Trophoblast cell (in vitro differentiated cells and primary cell): ENCODE data around the gene FIBP.

Experiments
- DNase-seq, 2 donors: peaks; one replicate each; pipeline ENCODE4 v3.0.0-alpha.2; 2016
- H2AFZ ChIP-seq: 2 replicates; pipeline ENCODE4 v1.6.1; 2013; ENCODE audit warnings: low read length, moderate library complexity, mild to moderate bottlenecking; ENCODE audit not compliant: insufficient read depth, poor library complexity
- H2AK5ac ChIP-seq: 2 replicates; pipeline ENCODE4 v1.6.1; 2013; ENCODE audit warnings: mild to moderate bottlenecking, low read length
- H2BK120ac ChIP-seq: 2 replicates; pipeline ENCODE4 v1.6.1; 2013; ENCODE audit warnings: low read length, mild to moderate bottlenecking, moderate library complexity; ENCODE audit not compliant: insufficient read depth, poor library complexity
- H2BK12ac ChIP-seq: 2 replicates; pipeline ENCODE4 v1.6.1; 2013; ENCODE audit warnings: mild to moderate bottlenecking, low read length, moderate library complexity
- H2BK5ac ChIP-seq: 2 replicates; pipeline ENCODE4 v1.6.1; 2013; ENCODE audit warnings: low read length, low read depth, moderate library complexity, mild to moderate bottlenecking; ENCODE audit not compliant: poor library complexity
- H3K14ac ChIP-seq: 2 replicates; pipeline ENCODE4 v1.6.1; 2013; ENCODE audit warnings: mild to moderate bottlenecking, low read length
- H3K18ac ChIP-seq: 2 replicates; pipeline ENCODE4 v1.6.1; 2013; ENCODE audit warnings: mild to moderate bottlenecking, low read length
- H3K23ac ChIP-seq: 2 replicates; pipeline ENCODE4 v1.6.1; 2013; ENCODE audit warnings: low read length
- H3K27ac ChIP-seq: 2 replicates; pipeline ENCODE4 v1.5.1; 2013; ENCODE audit warnings: low read depth, mild to moderate bottlenecking, inconsistent platforms, low read length, moderate library complexity
- H3K27me3 ChIP-seq: 2 replicates; pipeline ENCODE4 v1.6.1; 2013; ENCODE audit warnings: inconsistent platforms, mild to moderate bottlenecking, low read length, moderate library complexity; ENCODE audit not compliant: insufficient read depth
- H3K36me3 ChIP-seq, 2 experiments: 1 replicate in 1 of 2; 2 replicates in 1 of 2; pipeline ENCODE4 v1.6.1; 2013; ENCODE audit warnings: low read length in 2 of 2, mild to moderate bottlenecking in 2 of 2, moderate library complexity in 1 of 2; ENCODE audit not compliant: insufficient read depth in 2 of 2, control insufficient read depth in 1 of 2
- H3K4ac ChIP-seq: 2 replicates; pipeline ENCODE4 v1.6.1; 2013; ENCODE audit warnings: low read depth, mild to moderate bottlenecking, low read length, moderate library complexity
- H3K4me1 ChIP-seq, 2 experiments: 1 replicate in 1 of 2; 2 replicates in 1 of 2; pipeline ENCODE4 v1.6.1; 2013; ENCODE audit warnings: low read length in 2 of 2, mild to moderate bottlenecking in 2 of 2, moderate library complexity in 1 of 2; ENCODE audit not compliant: insufficient read depth in 2 of 2, control insufficient read depth in 1 of 2
- H3K4me2 ChIP-seq: 2 replicates; pipeline ENCODE4 v1.6.1; 2013; ENCODE audit warnings: inconsistent platforms, mild to moderate bottlenecking, low read length, moderate library complexity
- H3K4me3 ChIP-seq: 2 replicates; pipeline ENCODE4 v1.5.1; 2013; ENCODE audit warnings: mild to moderate bottlenecking, low read depth, low read length, inconsistent platforms
- H3K79me1 ChIP-seq: one replicate; pipeline ENCODE4 v1.6.1; 2013; ENCODE audit warnings: low read length
- H3K79me2 ChIP-seq: 2 replicates; pipeline ENCODE4 v1.6.1; 2013; ENCODE audit warnings: low read length, mild to moderate bottlenecking; ENCODE audit not compliant: control insufficient read depth, insufficient read depth, poor library complexity
- H3K9ac ChIP-seq: 2 replicates; pipeline ENCODE4 v1.6.1; 2013; ENCODE audit warnings: mild to moderate bottlenecking, low read length
- H3K9me3 ChIP-seq: 2 replicates; pipeline ENCODE4 v1.6.1; 2013; ENCODE audit warnings: low read depth, mild to moderate bottlenecking, control low read depth, inconsistent platforms, low read length; ENCODE audit not compliant: insufficient read depth
- H4K12ac ChIP-seq: 2 replicates; pipeline ENCODE4 v1.6.1; 2013; ENCODE audit warnings: low read depth, mild to moderate bottlenecking, low read length, moderate library complexity
- H4K8ac ChIP-seq: 2 replicates; pipeline ENCODE4 v1.6.1; 2013; ENCODE audit warnings: low read depth, mild to moderate bottlenecking, low read length, moderate library complexity
- H4K91ac ChIP-seq: one replicate; pipeline ENCODE4 v1.6.1; 2013; ENCODE audit warnings: low read depth, mild to moderate bottlenecking, low read length, moderate library complexity
- whole genome bisulfite sequencing: extraction: QIAGEN DNeasy Blood & Tissue Kit; methylation state at CpG from one replicate; pipeline ENCODE4 v1.1.7; 2013; ENCODE audit warnings: missing lambda C conversion rate; ENCODE audit not compliant: insufficient read length, insufficient coverage; ENCODE audit errors: extremely low coverage; 5-methylcytosine and 5-hydroxymethylcytosine counted together

FIBP gene

DNA sequence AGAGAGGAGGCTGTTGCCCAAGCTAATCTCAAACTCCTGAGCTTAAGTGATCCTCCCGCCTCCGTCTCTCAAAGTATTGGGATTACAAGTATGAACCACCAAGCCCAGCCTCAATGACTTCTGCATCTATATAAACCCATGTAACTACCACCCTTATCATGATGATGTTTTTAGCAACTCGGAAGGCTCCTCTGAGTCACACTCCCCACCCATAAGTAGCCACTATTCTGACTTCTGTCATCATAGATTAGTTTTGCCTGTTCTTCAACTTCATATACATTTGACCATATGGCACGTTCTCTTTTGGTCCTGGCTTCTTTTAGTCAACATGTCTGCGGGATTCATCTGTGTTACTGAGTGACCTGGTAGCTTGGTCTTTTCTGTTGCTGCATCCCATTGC, 18.3 kb upstream of the FIBP start:
- H2BK12ac ChIP-seq = no peak overlapping the region
- no peak overlapping the region for H2AFZ ChIP-seq
- H3K79me2 ChIP-seq = no peaks in the 10 kb centered on the region
- no peak overlapping the region for H4K12ac ChIP-seq
- H3K27ac ChIP-seq = no peak overlapping the region
- no peak overlapping the region for H2BK120ac ChIP-seq
- no peaks in the 10 kb centered on the region for H3K9me3 ChIP-seq
- no peak overlapping the region for H3K18ac ChIP-seq
- no peak overlapping the region for H3K14ac ChIP-seq
- no peak overlapping the region for H2BK5ac ChIP-seq
- no peak overlapping the region for H4K91ac ChIP-seq
- no peak overlapping the region for H3K4me2 ChIP-seq
- H3K4ac ChIP-seq = no peak overlapping the region
- H3K4me1 ChIP-seq = peaks cover 17 to 22% of the 10 kb centered on the region in 2 experiments
- peak in 1 of 2 donors; percentile 42 for DNase-seq
- H4K8ac ChIP-seq = no peak overlapping the region
- no peak overlapping the region for H3K9ac ChIP-seq
- WGBS = no CpG with 5 or more reads among the region's 5 CpGs
- H3K36me3 ChIP-seq = no peaks in the 10 kb centered on the region
- H3K23ac ChIP-seq = no peak overlapping the region
- H2AK5ac ChIP-seq = no peak overlapping the region
- H3K79me1 ChIP-seq = peaks cover 7% of the 10 kb centered on the region
- no peak overlapping the region for H3K4me3 ChIP-seq
- no peaks in the 10 kb centered on the region for H3K27me3 ChIP-seq

DNA sequence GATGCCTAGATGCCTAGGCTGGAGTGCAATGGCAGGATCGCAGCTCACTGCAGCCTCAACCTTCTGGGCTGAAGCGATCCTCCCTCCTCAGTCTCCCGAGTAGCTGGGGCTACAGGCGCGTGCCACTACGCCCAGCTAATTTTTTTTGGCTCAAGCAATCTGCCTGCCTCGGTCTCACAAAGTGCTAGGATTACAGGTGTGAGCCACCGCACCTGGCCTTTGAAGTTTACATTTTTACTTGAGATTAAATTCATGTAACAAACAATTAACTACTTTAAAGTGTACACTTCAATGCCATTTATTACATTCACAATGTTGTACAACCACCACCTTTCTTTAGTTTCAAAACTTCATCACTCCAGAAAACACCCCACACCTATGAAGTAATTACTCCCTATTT, 15.4 kb upstream of the FIBP start:
- Histone ChIP-seq H3K4me2 (no peak overlapping the region), H3K9ac (no peak overlapping the region), H2AK5ac (no peak overlapping the region), H2BK5ac (no peak overlapping the region), H2BK120ac (peak overlapping the region; percentile 55), H4K91ac (peak overlapping the region; percentile 16), H4K8ac (no peak overlapping the region), H3K36me3 (no peaks in the 10 kb centered on the region), H3K18ac (no peak overlapping the region), H3K4ac (no peak overlapping the region), H3K4me1 (peaks cover 33 to 38% of the 10 kb centered on the region in 2 experiments), H3K27me3 (peaks cover 13% of the 10 kb centered on the region), H3K4me3 (no peak overlapping the region), H3K23ac (no peak overlapping the region), H2BK12ac (no peak overlapping the region), H3K79me2 (peaks cover 8% of the 10 kb centered on the region), H3K14ac (no peak overlapping the region), H4K12ac (no peak overlapping the region), H3K27ac (no peak overlapping the region), H3K79me1 (peaks cover 20% of the 10 kb centered on the region), H3K9me3 (no peaks in the 10 kb centered on the region), H2AFZ (no peak overlapping the region)
- no peak for DNase-seq
- no CpG with 5 or more reads among the region's 8 CpGs for WGBS

DNA sequence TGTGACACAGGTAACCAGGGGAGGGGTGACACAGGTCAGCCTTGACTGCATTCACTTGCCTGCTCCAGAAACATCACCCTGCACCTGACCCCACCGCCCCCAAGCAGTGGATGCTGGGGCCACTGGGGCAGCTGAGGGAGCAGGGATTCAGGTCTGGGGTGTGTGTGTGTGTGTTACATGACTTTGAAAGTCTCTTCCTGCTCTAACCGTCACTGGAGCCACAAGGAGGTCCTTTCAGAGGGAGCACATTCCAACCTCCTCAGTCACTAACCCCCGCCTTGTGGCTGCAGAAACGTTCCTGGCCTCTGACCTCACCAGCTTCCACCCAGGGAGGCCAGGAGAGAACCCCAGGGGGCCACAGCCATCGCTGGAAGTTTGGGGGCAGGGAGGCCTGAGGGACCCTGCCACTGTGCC, 14.8 kb upstream of the FIBP start:
- WGBS = no CpG with 5 or more reads among the region's 5 CpGs
- peak; percentile 68 to 72 for DNase-seq
- Histone ChIP-seq H3K4me2 (peak overlapping the region; percentile 25), H3K27me3 (peaks cover 13% of the 10 kb centered on the region), H2BK120ac (peak overlapping the region; percentile 5), H2AK5ac (no peak overlapping the region), H3K36me3 (no peaks in the 10 kb centered on the region), H4K12ac (no peak overlapping the region), H3K27ac (peak overlapping the region; percentile 29), H3K79me2 (peaks cover 8% of the 10 kb centered on the region), H2AFZ (no peak overlapping the region), H3K14ac (no peak overlapping the region), H3K9me3 (no peaks in the 10 kb centered on the region), H2BK12ac (peak overlapping the region; percentile 51), H3K79me1 (peaks cover 20% of the 10 kb centered on the region), H4K91ac (no peak overlapping the region), H2BK5ac (no peak overlapping the region), H3K23ac (no peak overlapping the region), H3K18ac (no peak overlapping the region), H3K4me3 (no peak overlapping the region), H4K8ac (peak overlapping the region; percentile 12), H3K4me1 (peaks cover 33 to 38% of the 10 kb centered on the region in 2 experiments), H3K9ac (no peak overlapping the region), H3K4ac (no peak overlapping the region)

DNA sequence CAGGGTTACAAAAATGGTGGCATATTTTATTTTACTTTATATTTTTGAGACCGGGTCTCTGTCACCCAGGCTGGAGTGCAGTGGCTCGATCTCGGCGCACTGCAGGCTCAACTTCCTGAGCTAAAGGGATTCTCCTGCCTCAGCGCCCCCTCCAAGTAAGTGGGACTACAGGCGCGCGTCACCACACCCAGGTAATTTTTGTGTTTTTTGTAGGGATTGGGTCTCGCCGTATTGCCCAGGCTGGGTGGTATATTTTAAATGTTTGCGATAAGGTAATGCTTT, 12.6 kb upstream of the FIBP start:
- Histone ChIP-seq H3K27ac (no peak overlapping the region), H3K4ac (no peak overlapping the region), H2AFZ (no peak overlapping the region), H3K18ac (no peak overlapping the region), H3K4me2 (peak overlapping the region; percentile 85), H4K91ac (no peak overlapping the region), H3K9ac (no peak overlapping the region), H3K27me3 (peaks cover 13% of the 10 kb centered on the region), H3K14ac (no peak overlapping the region), H3K4me3 (no peak overlapping the region), H2AK5ac (no peak overlapping the region), H3K9me3 (no peaks in the 10 kb centered on the region), H3K36me3 (peaks cover 0 to 5% of the 10 kb centered on the region in 2 experiments), H3K4me1 (peaks cover 33 to 38% of the 10 kb centered on the region in 2 experiments), H3K23ac (no peak overlapping the region), H2BK5ac (no peak overlapping the region), H3K79me2 (peaks cover 8% of the 10 kb centered on the region), H2BK120ac (no peak overlapping the region), H3K79me1 (peaks cover 20% of the 10 kb centered on the region), H4K12ac (no peak overlapping the region), H2BK12ac (no peak overlapping the region), H4K8ac (no peak overlapping the region)
- no peak for DNase-seq
- WGBS = no CpG with 5 or more reads among the region's 11 CpGs
